Effector memory CD8-positive, alpha-beta T cell (primary cell): Measurements from ENCODE around the gene CAPN15.
A peak's percentile ranks its signal among the peaks of the same experiment; 100 is the strongest.

Experiments
- ATAC-seq: fragments of 150-1000 bp; cut with Tn5 transposase; replicated peaks from 2 replicates; pipeline ENCODE4 v1.10.0; 2021; ENCODE audit warnings: mild to moderate bottlenecking, moderate library complexity
- DNase-seq, 3 experiments: peaks; one replicate each; pipeline ENCODE4 v3.0.0; 2021
- H3K27ac Mint-ChIP-seq, 2 donors: one replicate each; pipeline ENCODE4 v1.8.0; 2022; ENCODE audit warnings: mild to moderate bottlenecking in 2 of 2, mixed read lengths in 2 of 2, moderate library complexity in 2 of 2
- H3K27me3 Mint-ChIP-seq, 2 donors: one replicate each; pipeline ENCODE4 v1.8.0; 2022; ENCODE audit warnings: mixed read lengths in 2 of 2
- H3K36me3 Mint-ChIP-seq: one replicate; pipeline ENCODE4 v1.8.0; 2022; ENCODE audit warnings: mild to moderate bottlenecking, moderate library complexity, mixed read lengths; ENCODE audit not compliant: insufficient read depth
- H3K4me1 Mint-ChIP-seq, 2 donors: one replicate each; pipeline ENCODE4 v1.8.0; 2022; ENCODE audit warnings: low read depth in 2 of 2, mixed read lengths in 2 of 2
- H3K4me3 Mint-ChIP-seq, 2 donors: one replicate each; pipeline ENCODE4 v1.8.0; 2022; ENCODE audit warnings: mild to moderate bottlenecking in 2 of 2, mixed read lengths in 2 of 2, moderate library complexity in 2 of 2
- H3K9me3 Mint-ChIP-seq, 2 donors: one replicate each; pipeline ENCODE4 v1.8.0; 2022; ENCODE audit warnings: mixed read lengths in 2 of 2

The CAPN15 gene

GRCh38 chr16:553601-554296 lies 26.2 kb downstream of the CAPN15 start:
- peaks cover 0 to 2% of the 10 kb centered on the region in 2 donors for H3K4me1 Mint-ChIP-seq
- no peak overlapping the region for H3K27ac Mint-ChIP-seq
- H3K9me3 Mint-ChIP-seq: no peaks in the 10 kb centered on the region
- H3K27me3 Mint-ChIP-seq: peaks cover 5 to 17% of the 10 kb centered on the region in 2 donors
- no peak overlapping the region for H3K4me3 Mint-ChIP-seq
- ATAC-seq (no peak), DNase-seq (no peak)
- H3K36me3 Mint-ChIP-seq: peaks cover 3% of the 10 kb centered on the region

- H3K27me3 Mint-ChIP-seq: peaks cover 5 to 21% of the 10 kb centered on the region in 2 donors
- no peak for ATAC-seq
Observed at GRCh38 chr16:554297-554621, 26.7 kb downstream of the CAPN15 start.

GRCh38 chr16:554640-555365 lies 27.3 kb downstream of the CAPN15 start:
- no peak for DNase-seq
- peak; percentile 22 for ATAC-seq
- Mint-ChIP-seq H3K4me3 (no peak overlapping the region), H3K27me3 (peaks cover 5 to 26% of the 10 kb centered on the region in 2 donors), H3K27ac (no peak overlapping the region), H3K4me1 (peaks cover 0 to 5% of the 10 kb centered on the region in 2 donors), H3K36me3 (peaks cover 3% of the 10 kb centered on the region), H3K9me3 (no peaks in the 10 kb centered on the region)

More at GRCh38 chr16:554297-554621, 26.7 kb downstream of the CAPN15 start:
- no peaks in the 10 kb centered on the region for H3K9me3 Mint-ChIP-seq
- peaks cover 0 to 2% of the 10 kb centered on the region in 2 donors for H3K4me1 Mint-ChIP-seq
- peaks cover 3% of the 10 kb centered on the region for H3K36me3 Mint-ChIP-seq
- H3K4me3 Mint-ChIP-seq: no peak overlapping the region
- DNase-seq: no peak
- no peak overlapping the region for H3K27ac Mint-ChIP-seq

GRCh38 chr16:555528-556473 lies 28.3 kb downstream of the CAPN15 start:
- H3K4me1 Mint-ChIP-seq: peaks cover 0 to 5% of the 10 kb centered on the region in 2 donors
- no peak overlapping the region for H3K4me3 Mint-ChIP-seq
- no peaks in the 10 kb centered on the region for H3K9me3 Mint-ChIP-seq

GRCh38 chr16:556474-557173 lies 29.1 kb downstream of the CAPN15 start:
- no peak overlapping the region for H3K27ac Mint-ChIP-seq

More at GRCh38 chr16:555528-556473, 28.3 kb downstream of the CAPN15 start:
- DNase-seq (no peak), ATAC-seq (no peak)
- peaks cover 5 to 26% of the 10 kb centered on the region in 2 donors for H3K27me3 Mint-ChIP-seq
- H3K27ac Mint-ChIP-seq: no peak overlapping the region
- H3K36me3 Mint-ChIP-seq: peaks cover 3% of the 10 kb centered on the region

GRCh38 chr16:557463-558297 lies 30.2 kb downstream of the CAPN15 start:
- Mint-ChIP-seq H3K4me1 (peaks cover 0 to 5% of the 10 kb centered on the region in 2 donors), H3K27ac (no peak overlapping the region), H3K4me3 (no peak overlapping the region), H3K9me3 (no peaks in the 10 kb centered on the region), H3K36me3 (peaks cover 3% of the 10 kb centered on the region), H3K27me3 (peaks cover 5 to 26% of the 10 kb centered on the region in 2 donors)
- ATAC-seq (no peak), DNase-seq (no peak)

More at GRCh38 chr16:556474-557173, 29.1 kb downstream of the CAPN15 start:
- Mint-ChIP-seq H3K4me1 (peaks cover 0 to 5% of the 10 kb centered on the region in 2 donors), H3K36me3 (peaks cover 3% of the 10 kb centered on the region), H3K27me3 (peaks cover 5 to 26% of the 10 kb centered on the region in 2 donors), H3K9me3 (no peaks in the 10 kb centered on the region), H3K4me3 (no peak overlapping the region)
- DNase-seq: no peak
- ATAC-seq: no peak

GRCh38 chr16:558298-559020 lies 30.9 kb downstream of the CAPN15 start:
- Mint-ChIP-seq H3K27ac (no peak overlapping the region), H3K9me3 (no peaks in the 10 kb centered on the region), H3K4me3 (no peak overlapping the region), H3K36me3 (peaks cover 3% of the 10 kb centered on the region), H3K4me1 (peaks cover 0 to 5% of the 10 kb centered on the region in 2 donors), H3K27me3 (peaks cover 5 to 26% of the 10 kb centered on the region in 2 donors)
- no peak for DNase-seq
- no peak for ATAC-seq

- DNase-seq: no peak
- H3K9me3 Mint-ChIP-seq: no peaks in the 10 kb centered on the region
- H3K27me3 Mint-ChIP-seq: peaks cover 5 to 26% of the 10 kb centered on the region in 2 donors
- ATAC-seq: no peak
- no peak overlapping the region for H3K27ac Mint-ChIP-seq
- peaks cover 3% of the 10 kb centered on the region for H3K36me3 Mint-ChIP-seq
- H3K4me1 Mint-ChIP-seq: peaks cover 0 to 5% of the 10 kb centered on the region in 2 donors
- no peak overlapping the region for H3K4me3 Mint-ChIP-seq
Observed at GRCh38 chr16:559021-559380, 31.5 kb downstream of the CAPN15 start.

- peaks cover 5 to 26% of the 10 kb centered on the region in 2 donors for H3K27me3 Mint-ChIP-seq
- H3K9me3 Mint-ChIP-seq: no peaks in the 10 kb centered on the region
- no peak for DNase-seq
- peak overlapping the region; percentile 41 to 48 for H3K4me3 Mint-ChIP-seq
- H3K4me1 Mint-ChIP-seq: peaks cover 0 to 2% of the 10 kb centered on the region in 2 donors
- no peak for ATAC-seq
- no peaks in the 10 kb centered on the region for H3K36me3 Mint-ChIP-seq
- H3K27ac Mint-ChIP-seq: no peak overlapping the region
Observed at GRCh38 chr16:559411-560203, 32.1 kb downstream of the CAPN15 start.

- Mint-ChIP-seq H3K4me3 (peak within 1 kb of the TSS; percentile 41 to 48), H3K27me3 (peaks cover 5 to 26% of the 10 kb centered on the region in 2 donors), H3K36me3 (no peaks in the 10 kb centered on the region), H3K27ac (no peak within 1 kb of the TSS), H3K4me1 (peaks cover 0 to 2% of the 10 kb centered on the region in 2 donors), H3K9me3 (no peaks in the 10 kb centered on the region)
- no peak for ATAC-seq
- no peak for DNase-seq
Observed at GRCh38 chr16:560204-560700, 32.7 kb downstream of the CAPN15 start, which contains the start of gene PRR35. PRR35 (plus strand) TSS chr16:560394; CDS start chr16:563295, 2,901 bp downstream.
